Astrocyte (in vitro differentiated cells and primary cell): ENCODE data around the gene SYT17.

Experiments used
- EZH2 ChIP-seq: IDR thresholded peaks from 2 replicates; pipeline ENCODE4 v1.6.1; 2012; ENCODE audit warnings: mild to moderate bottlenecking, low read length, inconsistent platforms; ENCODE audit not compliant: insufficient read depth
- TF ChIP-seq, protein P1 (sequence below): IDR thresholded peaks from 2 replicates; pipeline ENCODE4 v1.5.1; 2011; ENCODE audit warnings: low read depth, mild to moderate bottlenecking, inconsistent platforms, low read length, moderate library complexity; ENCODE audit not compliant: insufficient read depth

DNA sequence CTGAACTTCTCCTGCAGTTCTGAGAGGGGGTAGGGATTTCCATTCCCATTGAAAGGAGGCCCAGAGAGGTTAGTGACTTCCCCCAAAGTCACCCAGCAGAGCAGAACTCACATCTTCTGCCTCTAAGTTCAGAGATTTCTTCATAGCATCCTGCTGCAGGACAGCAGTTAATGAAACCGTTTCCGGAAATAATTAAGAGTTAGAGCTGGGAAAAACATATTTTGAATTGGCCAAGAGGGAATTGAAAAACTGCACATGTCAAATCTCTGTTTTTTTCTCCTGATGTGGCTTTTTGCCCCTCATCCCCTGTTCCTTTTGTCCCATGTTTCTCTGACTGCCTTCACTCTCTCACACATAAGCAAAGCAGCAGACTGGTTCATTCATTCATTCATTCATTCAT lies 27.6 kb upstream of the SYT17 start:
- TF ChIP-seq, protein P1, sequence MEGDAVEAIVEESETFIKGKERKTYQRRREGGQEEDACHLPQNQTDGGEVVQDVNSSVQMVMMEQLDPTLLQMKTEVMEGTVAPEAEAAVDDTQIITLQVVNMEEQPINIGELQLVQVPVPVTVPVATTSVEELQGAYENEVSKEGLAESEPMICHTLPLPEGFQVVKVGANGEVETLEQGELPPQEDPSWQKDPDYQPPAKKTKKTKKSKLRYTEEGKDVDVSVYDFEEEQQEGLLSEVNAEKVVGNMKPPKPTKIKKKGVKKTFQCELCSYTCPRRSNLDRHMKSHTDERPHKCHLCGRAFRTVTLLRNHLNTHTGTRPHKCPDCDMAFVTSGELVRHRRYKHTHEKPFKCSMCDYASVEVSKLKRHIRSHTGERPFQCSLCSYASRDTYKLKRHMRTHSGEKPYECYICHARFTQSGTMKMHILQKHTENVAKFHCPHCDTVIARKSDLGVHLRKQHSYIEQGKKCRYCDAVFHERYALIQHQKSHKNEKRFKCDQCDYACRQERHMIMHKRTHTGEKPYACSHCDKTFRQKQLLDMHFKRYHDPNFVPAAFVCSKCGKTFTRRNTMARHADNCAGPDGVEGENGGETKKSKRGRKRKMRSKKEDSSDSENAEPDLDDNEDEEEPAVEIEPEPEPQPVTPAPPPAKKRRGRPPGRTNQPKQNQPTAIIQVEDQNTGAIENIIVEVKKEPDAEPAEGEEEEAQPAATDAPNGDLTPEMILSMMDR: no peak
- no peak for TF ChIP-seq EZH2
